DOHH2 (cell line): Measurements from ENCODE around the gene SOWAHB.

ENCODE experiments used
- H3F3A ChIP-seq: fragments of 200-600 bp; sonication (generic), shearing (Covaris generic); 2 replicates; pipeline ENCODE4 v1.6.0; 2016; ENCODE audit warnings: antibody characterized with exemption, mild to moderate bottlenecking; ENCODE audit not compliant: control insufficient read depth, insufficient read depth
- H3K27ac ChIP-seq: fragments of 200-600 bp; sonication (generic); 2 replicates; pipeline ENCODE4 v1.5.1; 2014; ENCODE audit warnings: low read depth, mild to moderate bottlenecking, low read length, moderate library complexity
- H3K27me3 ChIP-seq: fragments of 200-600 bp; sonication (generic); 2 replicates; pipeline ENCODE4 v1.6.1; 2014; ENCODE audit warnings: mild to moderate bottlenecking, low read length, mixed read lengths; ENCODE audit not compliant: control insufficient read depth
- H3K36me3 ChIP-seq: fragments of 200-600 bp; sonication (generic); 2 replicates; pipeline ENCODE4 v1.6.1; 2014; ENCODE audit warnings: mild to moderate bottlenecking, low read length, moderate library complexity, mixed read lengths; ENCODE audit not compliant: control insufficient read depth
- H3K4me1 ChIP-seq: fragments of 200-600 bp; sonication (generic); 2 replicates; pipeline ENCODE4 v1.6.1; 2014; ENCODE audit warnings: mild to moderate bottlenecking, low read length, mixed read lengths; ENCODE audit not compliant: control insufficient read depth
- H3K4me2 ChIP-seq: fragments of 200-600 bp; sonication (generic); 2 replicates; pipeline ENCODE4 v1.6.0; 2014; ENCODE audit warnings: mild to moderate bottlenecking, low read length, moderate library complexity
- H3K4me3 ChIP-seq: fragments of 200-600 bp; sonication (generic); 2 replicates; pipeline ENCODE4 v1.5.1; 2014; ENCODE audit warnings: mild to moderate bottlenecking, low read length, mixed read lengths
- H3K79me2 ChIP-seq: fragments of 200-600 bp; sonication (generic); 2 replicates; pipeline ENCODE4 v1.6.1; 2014; ENCODE audit warnings: mild to moderate bottlenecking, low read length, mixed read lengths; ENCODE audit not compliant: control insufficient read depth
- H3K9me2 ChIP-seq: fragments of 200-600 bp; sonication (generic); replicated peaks from 2 replicates; pipeline ENCODE4 v1.6.1; 2014; ENCODE audit warnings: mild to moderate bottlenecking, low read length, mixed read lengths; ENCODE audit not compliant: control insufficient read depth
- H3K9me3 ChIP-seq: fragments of 200-600 bp; sonication (generic); 2 replicates; pipeline ENCODE4 v1.6.1; 2014; ENCODE audit warnings: antibody characterized with exemption, low read length, mixed read lengths; ENCODE audit not compliant: control insufficient read depth, insufficient read depth
- H4K20me1 ChIP-seq: fragments of 200-600 bp; sonication (generic); 2 replicates; pipeline ENCODE4 v1.6.0; 2014; ENCODE audit warnings: low read depth, mild to moderate bottlenecking, antibody characterized with exemption, low read length, moderate library complexity; ENCODE audit not compliant: control insufficient read depth, insufficient read depth
- EZH2phosphoT487 ChIP-seq: fragments of 200-600 bp; sonication (generic); IDR thresholded peaks from 2 replicates; pipeline ENCODE4 v1.6.1; 2017; ENCODE audit warnings: borderline replicate concordance, mild to moderate bottlenecking, antibody characterized with exemption, low read length, moderate library complexity, mixed read lengths
- TF ChIP-seq, protein P1 (sequence below): fragments of 200-600 bp; sonication (generic); IDR thresholded peaks from one replicate; pipeline ENCODE4 v1.5.1; 2014; ENCODE audit warnings: antibody characterized with exemption, mild to moderate bottlenecking, low read depth, low read length; ENCODE audit not compliant: poor library complexity, severe bottlenecking

SOWAHB gene, protein sequence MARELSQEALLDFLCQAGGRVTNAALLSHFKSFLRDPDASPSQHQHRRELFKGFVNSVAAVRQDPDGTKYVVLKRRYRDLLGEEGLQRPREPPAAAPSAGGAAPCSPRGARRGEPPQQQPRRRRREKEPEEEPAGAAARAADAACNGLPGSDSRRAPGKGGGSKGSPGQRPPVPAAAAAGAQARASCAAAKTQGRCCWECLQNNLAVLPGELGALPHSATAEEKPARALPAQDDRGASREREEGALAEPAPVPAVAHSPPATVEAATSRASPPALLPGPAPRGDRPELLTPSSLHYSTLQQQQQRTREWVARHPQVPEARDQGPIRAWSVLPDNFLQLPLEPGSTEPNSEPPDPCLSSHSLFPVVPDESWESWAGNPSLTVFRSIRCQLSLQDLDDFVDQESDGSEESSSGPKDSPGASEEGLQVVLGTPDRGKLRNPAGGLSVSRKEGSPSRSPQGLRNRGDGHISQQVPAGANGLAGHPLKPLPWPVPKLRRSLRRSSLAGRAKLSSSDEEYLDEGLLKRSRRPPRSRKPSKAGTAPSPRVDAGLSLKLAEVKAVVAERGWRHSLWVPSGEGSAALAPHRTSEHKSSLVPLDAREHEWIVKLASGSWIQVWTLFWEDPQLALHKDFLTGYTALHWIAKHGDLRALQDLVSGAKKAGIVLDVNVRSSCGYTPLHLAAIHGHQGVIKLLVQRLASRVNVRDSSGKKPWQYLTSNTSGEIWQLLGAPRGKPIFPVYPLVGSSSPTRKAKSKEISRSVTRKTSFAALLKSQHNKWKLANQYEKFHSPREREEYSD

DNA sequence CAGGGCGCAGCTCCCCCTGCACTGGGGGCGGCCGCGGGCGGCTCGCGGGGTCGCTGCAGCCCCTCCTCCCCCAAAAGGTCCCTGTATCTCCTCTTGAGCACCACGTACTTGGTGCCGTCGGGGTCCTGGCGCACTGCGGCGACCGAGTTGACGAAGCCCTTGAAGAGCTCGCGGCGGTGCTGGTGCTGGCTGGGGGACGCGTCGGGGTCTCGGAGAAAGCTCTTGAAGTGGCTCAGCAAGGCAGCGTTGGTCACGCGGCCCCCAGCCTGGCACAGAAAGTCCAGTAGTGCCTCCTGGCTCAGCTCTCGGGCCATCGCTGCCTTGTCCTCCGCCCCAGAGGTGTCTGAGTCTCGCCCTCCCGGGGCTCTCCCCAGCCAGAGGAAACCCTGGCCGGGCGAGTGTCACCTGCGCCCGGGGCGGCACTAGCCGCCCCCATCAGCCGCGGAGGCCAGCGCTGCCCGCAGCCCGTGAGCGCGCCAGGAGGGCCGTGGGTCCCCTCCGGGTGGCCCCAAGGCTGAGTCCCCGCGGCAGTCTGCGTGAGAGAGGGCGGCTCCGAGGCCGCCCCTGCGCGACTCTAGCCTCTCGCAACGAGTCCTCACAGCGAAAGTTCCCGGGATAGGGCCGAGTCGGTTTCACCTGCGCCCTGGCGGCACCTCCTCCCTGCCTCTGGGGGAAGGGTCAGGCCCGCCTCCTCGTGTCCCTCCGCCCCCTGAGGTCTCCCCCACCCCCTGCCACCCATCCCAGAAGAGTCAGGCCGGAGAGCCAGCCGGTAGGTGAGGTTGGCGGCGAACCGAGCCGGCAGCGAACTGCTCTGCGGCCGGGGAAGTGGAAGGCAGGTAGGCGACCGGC lies at the start of gene SOWAHB:
TSS of gene SOWAHB (minus strand) at position 609 of the 849 bp plus-strand sequence. CDS start at position 314, 295 bp downstream.
- no peak within 1 kb of the TSS for H3K27ac ChIP-seq
- no peak within 1 kb of the TSS for H3K4me3 ChIP-seq

DNA sequence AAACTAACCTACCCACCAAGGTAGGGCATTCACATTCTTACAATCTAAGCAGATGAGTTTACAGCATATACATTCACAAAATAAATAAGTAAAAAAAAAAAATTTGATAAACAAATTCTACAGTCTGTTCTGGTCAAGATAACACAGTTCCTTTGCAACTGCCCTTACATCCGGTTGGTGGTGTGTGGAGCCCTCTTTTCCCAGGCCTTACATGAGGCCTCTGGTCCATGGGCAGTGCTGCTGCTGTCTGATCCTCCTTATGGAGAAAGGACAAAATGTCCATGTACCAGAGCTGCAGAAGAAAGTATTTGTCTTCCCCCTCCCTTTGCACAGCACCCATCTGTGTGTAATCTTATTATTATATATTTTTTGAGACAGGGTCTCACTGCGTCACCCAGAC lies 49.4 kb upstream of the SOWAHB start:
- Histone ChIP-seq H3K9me2 (no peaks in the 10 kb centered on the region), H3F3A (no peaks in the 10 kb centered on the region), H3K79me2 (peaks cover 29% of the 10 kb centered on the region), H4K20me1 (peaks cover 6% of the 10 kb centered on the region; the same call in 1 of the 2 replicates), H3K9me3 (no peaks in the 10 kb centered on the region), H3K4me3 (no peak overlapping the region), H3K27me3 (no peaks in the 10 kb centered on the region), H3K36me3 (no peaks in the 10 kb centered on the region), H3K4me1 (peaks cover 16% of the 10 kb centered on the region), H3K27ac (no peak overlapping the region), H3K4me2 (no peak overlapping the region)
- TF ChIP-seq EZH2phosphoT487: no peak
- TF ChIP-seq, protein P1, sequence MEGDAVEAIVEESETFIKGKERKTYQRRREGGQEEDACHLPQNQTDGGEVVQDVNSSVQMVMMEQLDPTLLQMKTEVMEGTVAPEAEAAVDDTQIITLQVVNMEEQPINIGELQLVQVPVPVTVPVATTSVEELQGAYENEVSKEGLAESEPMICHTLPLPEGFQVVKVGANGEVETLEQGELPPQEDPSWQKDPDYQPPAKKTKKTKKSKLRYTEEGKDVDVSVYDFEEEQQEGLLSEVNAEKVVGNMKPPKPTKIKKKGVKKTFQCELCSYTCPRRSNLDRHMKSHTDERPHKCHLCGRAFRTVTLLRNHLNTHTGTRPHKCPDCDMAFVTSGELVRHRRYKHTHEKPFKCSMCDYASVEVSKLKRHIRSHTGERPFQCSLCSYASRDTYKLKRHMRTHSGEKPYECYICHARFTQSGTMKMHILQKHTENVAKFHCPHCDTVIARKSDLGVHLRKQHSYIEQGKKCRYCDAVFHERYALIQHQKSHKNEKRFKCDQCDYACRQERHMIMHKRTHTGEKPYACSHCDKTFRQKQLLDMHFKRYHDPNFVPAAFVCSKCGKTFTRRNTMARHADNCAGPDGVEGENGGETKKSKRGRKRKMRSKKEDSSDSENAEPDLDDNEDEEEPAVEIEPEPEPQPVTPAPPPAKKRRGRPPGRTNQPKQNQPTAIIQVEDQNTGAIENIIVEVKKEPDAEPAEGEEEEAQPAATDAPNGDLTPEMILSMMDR: no peak

More for the DNA sequence above, at the start of gene SOWAHB:
- no peak within 1 kb of the TSS for H3K4me2 ChIP-seq
- no peak for TF ChIP-seq EZH2phosphoT487
- TF ChIP-seq, protein P1: no peak
- H3K9me2 ChIP-seq: no peaks in the 10 kb centered on the region
- no peaks in the 10 kb centered on the region for H3K4me1 ChIP-seq
- H3K9me3 ChIP-seq: no peaks in the 10 kb centered on the region
- peaks cover 5% of the 10 kb centered on the region; the same call in 1 of the 2 replicates for H3K27me3 ChIP-seq
- H3F3A ChIP-seq: no peaks in the 10 kb centered on the region
- no peaks in the 10 kb centered on the region for H3K36me3 ChIP-seq
- no peaks in the 10 kb centered on the region for H3K79me2 ChIP-seq
- no peaks in the 10 kb centered on the region for H4K20me1 ChIP-seq

DNA sequence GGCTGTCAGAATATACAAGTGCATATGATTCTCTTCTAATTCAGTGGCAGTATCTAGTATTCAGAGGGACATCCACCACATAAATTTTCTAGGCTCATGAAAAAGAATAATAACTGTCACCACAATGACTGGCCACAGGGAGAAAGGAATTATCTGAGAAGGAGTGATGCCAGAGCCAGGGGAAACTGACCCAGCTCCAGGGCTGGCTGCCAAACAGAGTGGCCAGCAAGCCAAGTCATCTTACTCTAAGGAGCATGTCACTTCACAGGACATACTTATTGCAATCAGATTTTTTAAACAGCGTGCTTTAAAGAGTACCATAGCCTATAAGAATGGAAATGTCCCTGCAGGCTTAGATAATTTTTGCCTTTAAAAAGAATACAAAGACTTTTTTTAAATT lies 45.8 kb upstream of the SOWAHB start:
- Histone ChIP-seq H3K9me2 (no peaks in the 10 kb centered on the region), H3K79me2 (peaks cover 3% of the 10 kb centered on the region; the same call in 1 of the 2 replicates), H3K4me1 (peaks cover 5% of the 10 kb centered on the region), H3K9me3 (no peaks in the 10 kb centered on the region), H3K36me3 (no peaks in the 10 kb centered on the region), H3K27me3 (no peaks in the 10 kb centered on the region), H3K4me2 (no peak overlapping the region), H3K27ac (no peak overlapping the region), H3K4me3 (no peak overlapping the region), H3F3A (no peaks in the 10 kb centered on the region), H4K20me1 (no peaks in the 10 kb centered on the region)
- no peak for TF ChIP-seq EZH2phosphoT487
- TF ChIP-seq, protein P1: no peak
